ENCODE data around the gene ZNF205.
"Not testable (repeated sequence)": the region's sequence is repeated elsewhere in the genome, so short reads cannot be mapped to it uniquely, and the experiment has no call there.

ZNF205 gene

GRCh38 chr16:3138823-3139426 is 26.5 kb downstream of the ZNF205 start:
- TF ChIP-seq CTCF (conservative IDR thresholded peaks at IDR 0.05; ENCODE audit: low read depth, low read length) = no peak
- DNase-seq (ENCODE audit: low read depth) = no peak
- no peak overlapping the region for H3K4me3 ChIP-seq (ENCODE audit: low read length)

- not testable (repeated sequence) for H3K4me3 ChIP-seq (ENCODE audit: low read length); DNase-seq (ENCODE audit: low read depth)
These were observed 27.2 kb downstream of the ZNF205 start for GRCh38 chr16:3139561-3139960.

GRCh38 chr16:3140603-3141427 is 28.4 kb downstream of the ZNF205 start:
- no peak overlapping the region for H3K4me3 ChIP-seq (ENCODE audit: low read length)
- DNase-seq (ENCODE audit: low read depth) = no peak
- no peak for TF ChIP-seq CTCF (conservative IDR thresholded peaks at IDR 0.05; ENCODE audit: low read depth, low read length)

GRCh38 chr16:3141781-3142311 is 29.5 kb downstream of the ZNF205 start:
- H3K4me3 ChIP-seq (ENCODE audit: low read length) = no peak overlapping the region
- no peak for DNase-seq (ENCODE audit: low read depth)
- no peak for TF ChIP-seq CTCF (conservative IDR thresholded peaks at IDR 0.05; ENCODE audit: low read depth, low read length)

- no peak for TF ChIP-seq CTCF (conservative IDR thresholded peaks at IDR 0.05; ENCODE audit: low read depth, low read length)
- no peak for DNase-seq (ENCODE audit: low read depth)
- no peak overlapping the region for H3K4me3 ChIP-seq (ENCODE audit: low read length)
These were observed 29.9 kb downstream of the ZNF205 start for GRCh38 chr16:3142327-3142726.

GRCh38 chr16:3142770-3143169 is 30.4 kb downstream of the ZNF205 start:
- no peak overlapping the region for H3K4me3 ChIP-seq (ENCODE audit: low read length)
- no peak for DNase-seq (ENCODE audit: low read depth)
- TF ChIP-seq CTCF (conservative IDR thresholded peaks at IDR 0.05; ENCODE audit: low read depth, low read length) = no peak

- no peak for DNase-seq (ENCODE audit: low read depth)
- no peak for TF ChIP-seq CTCF (conservative IDR thresholded peaks at IDR 0.05; ENCODE audit: low read depth, low read length)
- no peak overlapping the region for H3K4me3 ChIP-seq (ENCODE audit: low read length)
These were observed 30.8 kb downstream of the ZNF205 start for GRCh38 chr16:3143189-3143588.

Measured in retinal pigment epithelial cell (primary cell).